HL-60 (cell line): ENCODE results near the gene SNAP23.

Experiments used
- POLR2AphosphoS5 ChIP-seq: IDR thresholded peaks from 2 replicates; pipeline ENCODE4 v1.6.1; 2012; ENCODE audit warnings: low read depth
- TF ChIP-seq, protein P1 (sequence below): IDR thresholded peaks from one replicate; pipeline ENCODE4 v1.5.1; 2011; ENCODE audit warnings: low read length, control low read depth, inconsistent platforms; ENCODE audit not compliant: insufficient read depth

DNA sequence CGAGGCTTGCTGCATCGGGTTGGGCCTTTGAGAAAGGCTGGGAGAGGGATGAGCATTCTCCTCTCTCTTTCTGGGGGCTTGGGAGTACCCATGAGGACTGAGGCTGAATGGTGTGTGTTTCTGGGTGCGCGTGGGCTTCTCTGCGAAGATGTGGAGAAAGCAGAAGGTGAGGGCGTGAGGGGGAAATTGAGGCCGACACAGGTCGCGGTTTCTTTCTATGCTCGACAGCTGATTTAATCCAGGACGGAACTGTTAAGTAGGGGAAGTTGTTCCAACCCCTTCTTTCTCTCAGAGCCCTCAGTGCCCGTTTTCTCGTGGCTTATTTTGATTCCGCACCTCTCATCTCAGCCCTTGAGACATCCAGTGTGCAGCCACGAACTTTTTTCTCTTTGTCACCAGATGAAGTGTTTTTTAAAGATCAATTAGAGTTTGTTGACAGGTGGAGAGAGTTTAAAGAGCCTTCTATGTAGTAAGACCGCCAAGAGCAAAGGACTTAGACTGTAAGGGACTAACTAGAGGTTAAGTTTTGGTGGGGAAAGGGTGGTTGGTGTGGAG lies 80.7 kb downstream of the SNAP23 start:
- TF ChIP-seq, protein P1, sequence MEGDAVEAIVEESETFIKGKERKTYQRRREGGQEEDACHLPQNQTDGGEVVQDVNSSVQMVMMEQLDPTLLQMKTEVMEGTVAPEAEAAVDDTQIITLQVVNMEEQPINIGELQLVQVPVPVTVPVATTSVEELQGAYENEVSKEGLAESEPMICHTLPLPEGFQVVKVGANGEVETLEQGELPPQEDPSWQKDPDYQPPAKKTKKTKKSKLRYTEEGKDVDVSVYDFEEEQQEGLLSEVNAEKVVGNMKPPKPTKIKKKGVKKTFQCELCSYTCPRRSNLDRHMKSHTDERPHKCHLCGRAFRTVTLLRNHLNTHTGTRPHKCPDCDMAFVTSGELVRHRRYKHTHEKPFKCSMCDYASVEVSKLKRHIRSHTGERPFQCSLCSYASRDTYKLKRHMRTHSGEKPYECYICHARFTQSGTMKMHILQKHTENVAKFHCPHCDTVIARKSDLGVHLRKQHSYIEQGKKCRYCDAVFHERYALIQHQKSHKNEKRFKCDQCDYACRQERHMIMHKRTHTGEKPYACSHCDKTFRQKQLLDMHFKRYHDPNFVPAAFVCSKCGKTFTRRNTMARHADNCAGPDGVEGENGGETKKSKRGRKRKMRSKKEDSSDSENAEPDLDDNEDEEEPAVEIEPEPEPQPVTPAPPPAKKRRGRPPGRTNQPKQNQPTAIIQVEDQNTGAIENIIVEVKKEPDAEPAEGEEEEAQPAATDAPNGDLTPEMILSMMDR: no peak
- no peak for TF ChIP-seq POLR2AphosphoS5
